Stimulated activated CD8-positive, alpha-beta memory T cell treated with anti-CD3 and anti-CD28 coated beads, Interleukin-2, amount 100 ng/mL, for 1 hour (primary cell): ENCODE data around the gene ULK4.
A peak's percentile ranks its signal among the peaks of the same experiment; 100 is the strongest.
"Not testable (repeated sequence)": the region's sequence is repeated elsewhere in the genome, so short reads cannot be mapped to it uniquely, and the experiment has no call there.

Experiments used
- DNase-seq, 2 donors: peaks; one replicate each; pipeline ENCODE4 v3.0.0-alpha.2; 2020; ENCODE audit warnings: low read depth in 2 of 2

ULK4 gene

GRCh38 chr3:41961751-41962679 is at the start of gene ULK4:
Gene ULK4, minus strand, starts transcription at chr3:41962103. Its CDS starts 7,344 bp downstream, at chr3:41954759.
- DNase-seq: peak; percentile 87 to 89

- DNase-seq: no peak
Measured at GRCh38 chr3:42010530-42010929, 48.6 kb upstream of the ULK4 start.

- no peak for DNase-seq
Measured at GRCh38 chr3:42009456-42009855, 47.6 kb upstream of the ULK4 start.

GRCh38 chr3:42007785-42008184 is 45.9 kb upstream of the ULK4 start:
- no peak for DNase-seq

GRCh38 chr3:42005401-42005800 is 43.5 kb upstream of the ULK4 start:
- no peak for DNase-seq

- DNase-seq: no peak
Measured at GRCh38 chr3:42002790-42003189, 40.9 kb upstream of the ULK4 start.

GRCh38 chr3:42001777-42002176 is 39.9 kb upstream of the ULK4 start:
- DNase-seq: no peak

- DNase-seq: no peak
Measured at GRCh38 chr3:41999909-42000308, 38.0 kb upstream of the ULK4 start.

- DNase-seq: no peak
Measured at GRCh38 chr3:41997702-41998550, 36.0 kb upstream of the ULK4 start.

- DNase-seq: no peak
Measured at GRCh38 chr3:41991437-41991836, 29.5 kb upstream of the ULK4 start.

- no peak for DNase-seq
Measured at GRCh38 chr3:41989518-41989917, 27.6 kb upstream of the ULK4 start.

GRCh38 chr3:41987627-41988026 is 25.7 kb upstream of the ULK4 start:
- no peak for DNase-seq

GRCh38 chr3:41986561-41986960 is 24.7 kb upstream of the ULK4 start:
- no peak for DNase-seq

GRCh38 chr3:41985018-41985417 is 23.1 kb upstream of the ULK4 start:
- no peak for DNase-seq

- DNase-seq: not testable (repeated sequence)
Measured at GRCh38 chr3:41983091-41983490, 21.2 kb upstream of the ULK4 start.

- DNase-seq: not testable (repeated sequence)
Measured at GRCh38 chr3:41977401-41977800, 15.5 kb upstream of the ULK4 start.

- no peak for DNase-seq
Measured at GRCh38 chr3:41975416-41976103, 13.7 kb upstream of the ULK4 start.

- no peak for DNase-seq
Measured at GRCh38 chr3:41974223-41974622, 12.3 kb upstream of the ULK4 start.

- no peak for DNase-seq
Measured at GRCh38 chr3:41972802-41973201, 10.9 kb upstream of the ULK4 start.

GRCh38 chr3:41966206-41966605 is 4.3 kb upstream of the ULK4 start:
- no peak for DNase-seq

- DNase-seq: no peak
Measured at GRCh38 chr3:41963823-41964222, 1.9 kb upstream of the ULK4 start.
